Measurements from ENCODE around the gene CMIP.
"Not testable (repeated sequence)": the region's sequence is repeated elsewhere in the genome, so short reads cannot be mapped to it uniquely, and the experiment has no call there.

The CMIP gene

DNA sequence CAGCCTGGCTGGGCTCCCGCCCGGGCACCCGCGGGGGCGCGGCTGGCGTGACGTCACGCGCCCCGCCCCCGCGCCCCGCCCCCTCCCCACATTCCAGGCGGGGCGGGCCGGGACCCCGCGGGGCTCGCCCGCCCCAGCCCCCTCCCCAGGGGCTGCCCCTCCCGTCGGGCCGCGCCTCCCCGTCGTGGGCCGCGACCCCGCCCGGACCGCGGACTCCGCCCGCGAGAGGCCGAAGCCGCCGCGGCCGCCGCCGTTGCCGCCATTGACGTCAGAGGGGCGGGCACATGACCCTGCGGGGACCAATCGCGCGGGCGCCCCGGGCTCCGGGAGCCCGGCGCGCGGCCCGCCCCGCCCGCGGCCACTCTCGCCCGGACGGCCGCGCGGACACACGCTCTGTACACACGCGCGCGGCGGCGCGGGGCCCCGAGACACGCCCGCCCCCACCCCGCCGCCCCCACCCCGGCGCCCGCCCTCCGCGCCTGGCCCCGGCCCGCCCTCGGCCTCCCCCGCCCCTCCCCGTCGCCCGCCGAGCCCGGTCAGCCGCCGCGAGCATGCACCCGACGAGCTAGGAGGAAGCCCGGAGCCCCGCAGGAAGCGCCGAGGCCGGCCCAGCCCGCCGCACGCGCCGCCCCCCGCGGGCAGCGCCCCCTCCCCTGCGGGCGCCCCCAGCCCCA, at the start of gene CMIP:
Gene CMIP (plus strand): TSS at position 361 of the 674 bp plus-strand sequence.
- peak; percentile 64 for DNase-seq (ENCODE audit: low read depth)

- no peak for DNase-seq (ENCODE audit: low read depth)
Measured at GRCh38 chr16:81394966-81395655, 49.5 kb upstream of the CMIP start.

GRCh38 chr16:81397058-81397878, 47.3 kb upstream of the CMIP start:
- no peak for DNase-seq (ENCODE audit: low read depth)

GRCh38 chr16:81397879-81398520, 46.6 kb upstream of the CMIP start:
- no peak for DNase-seq (ENCODE audit: low read depth)

- no peak for DNase-seq (ENCODE audit: low read depth)
Measured at GRCh38 chr16:81399909-81400308, 44.7 kb upstream of the CMIP start.

DNA sequence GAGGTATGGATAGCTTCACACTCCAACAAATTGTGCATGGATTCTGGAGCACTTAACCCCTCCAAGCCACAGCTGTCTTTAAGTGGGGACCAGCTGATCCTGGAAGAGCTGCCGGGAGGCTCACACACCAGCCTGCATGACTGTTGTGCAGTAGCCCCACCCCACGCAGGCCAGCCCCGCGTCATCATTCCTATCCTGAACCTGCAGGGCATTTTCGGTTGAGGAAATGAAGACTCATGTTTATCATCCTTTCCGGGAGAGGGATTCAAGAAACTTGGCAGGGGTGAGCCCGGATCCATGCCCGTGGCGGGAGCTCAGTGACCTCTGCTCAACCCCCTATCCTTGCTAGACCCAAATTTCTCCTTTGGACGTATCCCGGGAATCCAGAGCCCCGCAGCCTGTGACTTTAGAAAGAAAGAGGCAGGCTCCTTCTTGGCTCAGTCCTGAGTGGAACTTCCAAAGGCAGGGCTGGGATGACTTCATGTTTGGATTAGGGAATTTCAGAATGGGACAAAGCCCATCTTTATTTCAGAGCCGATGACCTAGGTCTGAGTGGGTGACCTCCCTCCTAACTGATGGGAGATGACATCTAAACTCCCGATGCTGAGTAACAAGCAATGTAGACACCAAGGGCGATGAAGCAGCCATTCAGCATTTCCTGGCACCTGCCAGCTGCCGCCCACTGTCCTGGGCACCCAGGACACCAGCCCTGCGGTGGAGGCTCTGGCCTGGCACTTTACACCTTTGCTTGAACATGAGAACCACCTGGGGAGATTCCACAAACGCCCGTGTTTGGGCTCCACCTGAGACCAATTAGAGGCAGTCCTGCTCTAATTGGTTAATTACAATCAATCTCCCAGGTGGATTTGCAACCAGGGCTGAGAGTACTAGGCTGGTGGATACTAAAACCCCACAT, 43.3 kb upstream of the CMIP start:
- no peak for DNase-seq (ENCODE audit: low read depth)

DNA sequence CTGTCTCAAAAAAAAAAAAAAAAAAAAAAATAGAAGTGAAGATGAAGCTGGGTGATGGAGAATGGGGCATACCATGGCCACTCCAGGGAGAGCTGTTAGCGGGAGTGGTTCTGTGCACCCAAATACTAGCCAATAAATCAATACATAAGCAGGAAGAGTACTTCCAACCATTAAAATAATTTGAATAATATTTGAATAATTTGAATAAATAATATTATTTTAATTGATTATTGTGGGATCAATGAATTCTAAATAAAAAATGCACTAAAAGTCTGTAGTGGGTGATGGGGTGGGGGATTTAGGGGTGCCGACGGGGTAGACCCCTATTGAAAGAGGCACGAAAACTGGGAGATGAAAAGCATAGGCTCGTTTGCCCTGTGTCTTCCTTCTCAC, 41.4 kb upstream of the CMIP start:
- no peak for DNase-seq (ENCODE audit: low read depth)

DNA sequence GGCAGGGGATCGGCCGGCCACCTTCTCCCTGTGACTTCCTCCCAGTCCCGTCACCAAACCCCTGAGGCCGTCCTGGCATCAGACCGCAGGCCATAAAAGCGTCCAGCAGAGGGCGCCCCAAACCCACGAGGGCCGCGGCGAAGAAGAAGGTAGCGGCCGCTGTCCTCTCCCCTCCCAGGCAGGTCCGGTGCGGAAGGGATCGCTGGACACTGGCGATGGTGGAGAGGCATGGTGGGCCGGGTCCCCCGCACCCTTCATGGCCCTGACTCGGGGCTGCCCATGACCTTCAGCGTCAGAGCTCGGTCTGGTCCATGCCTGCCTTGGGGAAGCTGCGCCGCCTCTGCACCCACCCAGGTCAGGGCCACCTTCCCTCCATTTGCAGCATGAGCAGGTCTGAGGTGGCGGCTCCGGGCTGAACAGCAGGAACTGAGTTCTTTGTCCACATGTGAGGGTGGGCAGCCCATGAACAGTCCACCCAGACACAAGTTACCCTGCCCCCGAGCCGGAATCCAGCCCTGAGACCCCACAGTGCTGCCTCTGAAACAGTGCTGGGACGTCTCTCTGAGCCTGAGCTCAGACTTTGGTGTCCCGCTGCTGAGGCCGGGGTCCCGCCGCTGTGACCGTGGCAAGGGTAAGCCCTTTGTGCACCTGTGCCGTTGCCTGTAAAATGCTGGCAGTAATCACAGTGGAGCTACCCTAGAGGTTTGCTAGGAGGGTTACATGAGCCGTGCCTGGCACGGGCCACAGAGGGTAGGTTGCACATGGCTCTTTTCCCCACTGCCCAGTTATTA, 40.8 kb upstream of the CMIP start:
- DNase-seq (ENCODE audit: low read depth), result peak; percentile 80

- DNase-seq (ENCODE audit: low read depth), result not testable (repeated sequence)
Measured at GRCh38 chr16:81405002-81405401, 39.6 kb upstream of the CMIP start.

- no peak for DNase-seq (ENCODE audit: low read depth)
Measured at GRCh38 chr16:81405702-81406113, 38.9 kb upstream of the CMIP start.

DNA sequence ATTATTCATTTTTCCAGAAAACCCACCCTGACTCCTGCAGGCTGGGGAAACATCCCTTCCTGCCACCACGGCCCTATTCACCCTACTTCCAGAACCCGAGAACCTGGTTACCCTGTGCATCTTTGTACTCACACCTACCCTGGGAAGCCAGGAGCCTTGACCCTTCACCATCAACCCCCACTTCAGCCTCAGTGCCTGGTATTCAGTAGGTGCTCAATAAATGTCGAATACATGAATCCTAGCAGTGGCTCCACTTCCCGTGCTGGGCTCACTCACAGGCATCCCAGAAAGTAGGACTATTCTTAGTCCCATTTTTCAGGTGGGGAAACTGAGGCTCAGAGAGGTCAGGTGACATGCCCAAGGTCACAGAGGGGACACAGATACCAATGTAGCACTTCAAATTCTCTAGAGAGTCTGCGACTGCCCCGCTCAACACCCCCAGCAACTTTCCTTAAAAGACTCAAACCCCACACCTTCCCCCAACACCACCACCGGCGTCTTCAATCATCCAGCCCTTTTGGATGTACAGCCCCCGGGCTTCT, 36.1 kb upstream of the CMIP start:
- DNase-seq (ENCODE audit: low read depth), result no peak

DNA sequence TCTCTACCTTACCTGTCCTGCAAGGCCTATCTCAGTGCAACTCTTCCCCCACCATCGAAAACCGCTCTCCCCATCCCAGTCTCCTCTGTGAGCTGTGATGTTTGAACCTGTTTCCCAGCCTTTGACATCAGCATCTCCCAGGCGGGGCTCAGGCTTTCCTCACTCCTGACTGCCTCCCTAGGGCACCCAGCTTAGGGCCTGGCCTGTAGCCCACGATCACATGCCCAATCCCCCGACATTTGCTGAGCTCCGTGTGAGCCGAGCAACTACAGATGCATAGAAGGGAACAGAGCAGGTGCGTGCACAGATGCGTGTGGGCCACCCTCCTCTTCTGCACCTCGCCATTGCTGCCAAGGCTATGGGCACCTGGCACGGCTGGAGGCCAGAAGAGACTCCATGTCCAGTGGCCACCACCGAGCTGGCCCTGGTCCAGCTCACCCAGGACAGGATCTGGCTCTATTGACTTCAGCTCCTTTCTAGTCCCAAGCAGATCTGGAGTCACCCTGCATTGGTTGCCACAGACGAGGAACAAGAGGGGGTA, 35.5 kb upstream of the CMIP start:
- no peak for DNase-seq (ENCODE audit: low read depth)

DNA sequence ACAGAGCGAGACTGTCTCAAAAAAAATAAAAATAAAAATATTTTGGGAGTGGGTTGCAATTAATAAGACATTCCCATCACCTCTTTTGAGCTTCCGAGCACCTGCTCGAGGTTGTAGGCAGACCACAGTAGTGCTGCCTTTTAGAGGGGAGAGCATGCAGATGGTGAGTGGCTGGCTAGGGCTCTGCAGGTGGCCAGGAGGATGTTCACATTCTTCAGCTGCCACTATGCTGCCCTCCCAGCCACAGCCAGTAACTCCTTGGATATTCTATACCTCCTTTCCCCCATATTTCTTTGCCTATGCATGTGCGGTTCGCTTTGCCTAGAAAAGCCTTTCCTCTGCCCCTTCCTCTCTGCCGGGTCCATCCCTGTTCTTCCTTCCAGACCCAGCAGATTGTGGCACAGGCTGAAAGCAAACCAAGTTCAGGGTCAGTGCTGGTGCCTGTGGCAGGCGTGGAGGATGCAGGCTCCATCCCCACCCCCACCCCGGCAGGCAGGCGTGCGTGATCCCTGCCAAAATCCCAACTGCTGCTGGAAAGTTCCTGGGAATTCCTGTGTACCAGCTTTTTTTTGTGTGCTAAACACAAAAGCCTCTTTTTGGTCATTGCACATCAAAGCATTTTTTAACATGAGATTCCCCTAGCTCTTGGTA, 33.8 kb upstream of the CMIP start:
- no peak for DNase-seq (ENCODE audit: low read depth)

GRCh38 chr16:81413245-81413990, 31.2 kb upstream of the CMIP start:
- no peak for DNase-seq (ENCODE audit: low read depth)

- DNase-seq (ENCODE audit: low read depth), result no peak
Measured at GRCh38 chr16:81415751-81416150, 28.9 kb upstream of the CMIP start.

DNA sequence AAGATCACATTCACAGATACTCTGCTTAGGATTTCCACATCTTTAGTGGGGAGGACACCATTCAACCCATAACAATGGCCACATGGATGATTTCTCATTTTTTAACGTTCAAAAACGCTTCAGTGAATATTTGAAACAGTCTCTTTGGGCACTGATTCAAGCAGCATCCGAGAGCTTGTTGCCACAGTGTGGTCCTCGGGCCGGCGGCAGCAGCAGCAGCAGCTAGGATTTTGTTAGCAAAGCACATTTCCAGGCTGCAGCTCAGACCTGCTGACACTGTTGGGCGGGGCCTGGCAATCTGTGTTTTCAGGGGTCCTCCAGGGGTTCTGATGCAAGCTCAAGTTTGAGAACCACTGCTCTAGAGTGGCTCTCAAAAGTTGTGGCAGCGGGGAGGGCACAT, 27.9 kb upstream of the CMIP start:
- DNase-seq (ENCODE audit: low read depth), result no peak

GRCh38 chr16:81417210-81417609, 27.4 kb upstream of the CMIP start:
- DNase-seq (ENCODE audit: low read depth), result no peak

DNA sequence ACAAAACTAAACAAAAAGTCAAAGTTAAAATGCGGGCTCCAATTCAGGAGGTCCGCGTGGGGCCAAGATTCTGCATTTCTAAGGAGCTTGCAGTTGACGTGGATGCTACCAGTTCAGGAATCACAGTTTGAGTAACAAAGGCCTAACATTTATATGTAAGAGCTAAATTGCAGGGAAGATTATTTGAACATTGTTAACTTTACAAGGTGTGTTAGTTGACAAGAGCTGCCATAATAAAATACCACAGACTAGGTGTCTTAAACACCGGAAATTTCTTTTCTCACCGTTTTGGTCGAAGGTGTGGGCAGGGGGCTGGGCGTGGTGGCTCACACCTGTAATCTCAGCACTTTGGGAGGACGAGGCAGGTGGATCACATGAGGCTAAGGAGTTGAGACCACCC, 24.8 kb upstream of the CMIP start:
- no peak for DNase-seq (ENCODE audit: low read depth)

DNA sequence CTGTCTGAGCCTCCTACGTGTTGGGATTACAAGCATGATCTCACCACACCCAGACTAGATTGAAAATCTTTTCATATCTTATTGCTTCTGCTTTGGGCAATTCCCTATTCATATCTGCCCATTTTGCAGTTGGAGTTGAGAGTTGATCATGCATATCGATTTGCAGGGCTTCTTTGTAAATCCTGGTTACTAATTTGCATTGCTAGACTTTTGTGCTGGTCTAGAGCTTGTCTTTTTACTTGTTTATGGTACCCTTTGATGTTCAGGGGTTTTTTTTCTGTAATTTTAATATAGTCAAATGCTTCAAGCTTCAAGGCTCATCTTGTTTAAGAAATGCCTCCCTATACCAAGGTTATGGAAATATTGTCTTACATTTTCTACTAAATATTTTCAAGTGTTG, 23.5 kb upstream of the CMIP start:
- no peak for DNase-seq (ENCODE audit: low read depth)

Measured in activated T-cell treated with anti-CD3 and anti-CD28 coated beads for 1 hour (primary cell).